ENCODE results near the gene TNPO1. TPM values are rescaled to one million over a fixed set of nuclear protein-coding genes. Genes with fewer than 3 reads are reported as not detected.

The TNPO1 gene
- total and polyA plus RNA-seq, 8 donors: 7.5 to 531 (median 94.8) TPM

DNA sequence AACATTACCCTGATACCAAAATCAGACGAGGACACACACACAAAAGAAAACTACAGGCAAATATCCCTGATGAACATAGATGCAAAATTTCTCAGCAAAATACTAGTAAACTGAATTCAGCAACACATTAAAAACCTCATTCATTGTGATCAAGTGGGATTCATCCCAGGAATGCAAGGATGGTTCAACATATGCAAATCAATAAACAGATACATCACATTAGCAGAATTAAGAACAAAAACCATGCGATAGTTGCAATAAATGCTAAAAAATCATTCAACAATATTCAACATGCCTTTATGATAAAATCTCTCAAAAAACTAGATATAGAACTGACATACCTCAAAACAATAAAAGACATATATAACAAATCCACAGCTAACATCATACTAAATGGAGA, 36.9 kb upstream of the TNPO1 start:
- no peak overlapping the region for H3K4me3 ChIP-seq
- H3K9me3 ChIP-seq: peaks cover 0 to 38% (median 25%) of the 10 kb centered on the region in 4 donors
- DNase-seq: no peak
- 72 to 95% (median 91%) methylated on average over 2 of the region's 2 CpGs for WGBS, 5 donors
- no peaks in the 10 kb centered on the region for H3K27me3 ChIP-seq
- no peaks in the 10 kb centered on the region for H3K36me3 ChIP-seq
- H3K27ac ChIP-seq: no peak overlapping the region
- H3K4me1 ChIP-seq: no peaks in the 10 kb centered on the region
- intact Hi-C loops (cut with DNase I; ENCODE audit: low total_unique reads): no loop called here
- TF ChIP-seq, protein P1, sequence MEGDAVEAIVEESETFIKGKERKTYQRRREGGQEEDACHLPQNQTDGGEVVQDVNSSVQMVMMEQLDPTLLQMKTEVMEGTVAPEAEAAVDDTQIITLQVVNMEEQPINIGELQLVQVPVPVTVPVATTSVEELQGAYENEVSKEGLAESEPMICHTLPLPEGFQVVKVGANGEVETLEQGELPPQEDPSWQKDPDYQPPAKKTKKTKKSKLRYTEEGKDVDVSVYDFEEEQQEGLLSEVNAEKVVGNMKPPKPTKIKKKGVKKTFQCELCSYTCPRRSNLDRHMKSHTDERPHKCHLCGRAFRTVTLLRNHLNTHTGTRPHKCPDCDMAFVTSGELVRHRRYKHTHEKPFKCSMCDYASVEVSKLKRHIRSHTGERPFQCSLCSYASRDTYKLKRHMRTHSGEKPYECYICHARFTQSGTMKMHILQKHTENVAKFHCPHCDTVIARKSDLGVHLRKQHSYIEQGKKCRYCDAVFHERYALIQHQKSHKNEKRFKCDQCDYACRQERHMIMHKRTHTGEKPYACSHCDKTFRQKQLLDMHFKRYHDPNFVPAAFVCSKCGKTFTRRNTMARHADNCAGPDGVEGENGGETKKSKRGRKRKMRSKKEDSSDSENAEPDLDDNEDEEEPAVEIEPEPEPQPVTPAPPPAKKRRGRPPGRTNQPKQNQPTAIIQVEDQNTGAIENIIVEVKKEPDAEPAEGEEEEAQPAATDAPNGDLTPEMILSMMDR (IDR thresholded peaks at IDR 0.05): no peak
- TF ChIP-seq POLR2A (IDR thresholded peaks at IDR 0.05): no peak
- TF ChIP-seq EP300 (IDR thresholded peaks at IDR 0.05): no peak
- no peak for TF ChIP-seq POLR2AphosphoS5 (IDR thresholded peaks at IDR 0.05)

DNA sequence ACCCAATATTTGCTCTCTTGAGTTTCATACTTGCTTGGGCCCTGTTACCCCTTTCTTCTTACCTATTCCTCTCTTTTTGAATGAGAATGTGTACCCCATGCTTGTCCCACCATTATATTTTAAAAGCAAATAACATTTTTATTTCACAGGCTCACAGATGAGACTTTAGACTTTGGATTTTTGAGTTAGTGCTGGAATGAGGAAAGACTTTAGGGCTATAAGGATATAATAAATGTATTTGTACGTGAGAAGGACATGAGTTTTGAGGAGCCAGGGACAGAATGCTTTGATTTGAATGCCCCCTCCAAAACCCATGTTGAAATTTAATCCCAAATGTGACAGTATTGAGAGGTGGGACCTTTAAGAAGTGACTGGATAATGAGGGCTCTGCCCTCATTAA, 33.1 kb upstream of the TNPO1 start:
- H3K9me3 ChIP-seq: peaks cover 0 to 19% (median 14%) of the 10 kb centered on the region in 4 donors
- no peaks in the 10 kb centered on the region for H3K36me3 ChIP-seq
- no peak overlapping the region for H3K4me3 ChIP-seq
- H3K4me1 ChIP-seq: no peaks in the 10 kb centered on the region
- no peak overlapping the region for H3K27ac ChIP-seq
- no peaks in the 10 kb centered on the region for H3K27me3 ChIP-seq
- intact Hi-C loops (cut with DNase I; ENCODE audit: low total_unique reads): no loop called here
- 70 to 94% (median 83%) methylated on average over 1 of the region's 1 CpG for WGBS, 5 donors
- TF ChIP-seq, protein P1 (IDR thresholded peaks at IDR 0.05): no peak
- TF ChIP-seq POLR2A (IDR thresholded peaks at IDR 0.05): no peak
- TF ChIP-seq EP300 (IDR thresholded peaks at IDR 0.05): no peak
- no peak for TF ChIP-seq POLR2AphosphoS5 (IDR thresholded peaks at IDR 0.05)
- DNase-seq: no peak

DNA sequence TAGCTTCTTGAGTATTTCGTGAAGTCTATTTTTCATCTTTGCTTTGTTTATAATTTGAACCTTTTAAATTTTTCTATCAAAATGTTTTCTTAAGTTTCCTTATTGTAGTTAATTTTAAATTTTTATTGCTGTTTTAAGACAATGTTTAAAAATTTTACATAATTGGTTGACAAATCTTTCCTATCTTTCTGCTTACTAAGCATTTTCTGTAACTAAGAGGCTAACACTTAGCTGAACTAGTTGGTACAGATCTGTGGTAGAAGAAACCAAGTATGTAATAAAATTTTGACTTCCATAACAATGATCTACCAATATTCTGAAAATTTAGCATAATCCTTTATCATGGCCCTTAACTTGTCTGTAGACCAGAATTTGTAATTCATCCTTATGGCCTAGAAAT, 32.3 kb upstream of the TNPO1 start:
- peaks cover 0 to 16% (median 10%) of the 10 kb centered on the region in 4 donors for H3K9me3 ChIP-seq
- H3K4me1 ChIP-seq: no peaks in the 10 kb centered on the region
- DNase-seq: no peak
- no peaks in the 10 kb centered on the region for H3K27me3 ChIP-seq
- intact Hi-C loops (cut with DNase I; ENCODE audit: low total_unique reads): no loop called here
- H3K4me3 ChIP-seq: no peak overlapping the region
- 94 to 100% (median 98%) methylated on average over 1 of the region's 1 CpG for WGBS, 5 donors
- TF ChIP-seq POLR2AphosphoS5 (IDR thresholded peaks at IDR 0.05) (no peak), POLR2A (IDR thresholded peaks at IDR 0.05) (no peak), EP300 (IDR thresholded peaks at IDR 0.05) (no peak)
- TF ChIP-seq, protein P1 (IDR thresholded peaks at IDR 0.05): no peak
- no peaks in the 10 kb centered on the region for H3K36me3 ChIP-seq
- H3K27ac ChIP-seq: no peak overlapping the region

DNA sequence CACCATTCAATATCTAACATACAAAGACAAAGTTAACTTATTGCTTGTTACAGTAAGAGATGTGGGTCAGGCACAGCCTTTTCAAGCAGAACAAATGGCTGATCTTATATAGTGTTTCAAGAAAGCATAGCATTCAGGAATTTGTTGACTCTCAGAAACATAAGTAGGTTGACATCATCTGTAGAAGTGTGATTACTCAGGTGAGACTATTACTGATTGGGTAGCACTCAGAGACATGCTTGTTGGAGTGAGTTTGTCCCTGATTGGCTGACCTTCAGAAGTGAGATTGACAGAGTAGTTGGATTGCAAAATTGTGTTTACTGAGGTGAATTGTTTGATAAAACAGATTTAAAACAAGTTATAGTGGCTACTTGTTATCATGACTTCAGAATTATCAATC, 30.7 kb upstream of the TNPO1 start:
- Histone ChIP-seq H3K4me3 (no peak overlapping the region), H3K36me3 (no peaks in the 10 kb centered on the region), H3K9me3 (no peaks in the 10 kb centered on the region), H3K4me1 (no peaks in the 10 kb centered on the region), H3K27me3 (no peaks in the 10 kb centered on the region), H3K27ac (no peak overlapping the region)
- DNase-seq: no peak
- TF ChIP-seq POLR2A (IDR thresholded peaks at IDR 0.05): no peak
- TF ChIP-seq POLR2AphosphoS5 (IDR thresholded peaks at IDR 0.05): no peak
- TF ChIP-seq, protein P1 (IDR thresholded peaks at IDR 0.05): no peak
- TF ChIP-seq EP300 (IDR thresholded peaks at IDR 0.05): no peak
- intact Hi-C loops (cut with DNase I; ENCODE audit: low total_unique reads): no loop called here
